Calu3 (cell line): ENCODE data around the gene ATP9A. TPM values are rescaled to one million over a fixed set of nuclear protein-coding genes. Genes with fewer than 3 reads are reported as not detected.
"Not testable (repeated sequence)": the region's sequence is repeated elsewhere in the genome, so short reads cannot be mapped to it uniquely, and the experiment has no call there.

Experiments
- BruUV-seq: library from RNA; stranded (reverse); fragments of 400-500 nt; replicated peaks from 2 replicates; lab custom pipeline; 2021; lab: Mats Ljungman, UMichigan
- CTCF ChIA-PET: fragments of 300-600 bp; sonication (Branson Sonifier 250); formaldehyde crosslinking; loops from one replicate; lab custom pipeline; 2022; ENCODE audit warnings: antibody characterized with exemption; lab: Charles Lee
- DNase-seq: peaks from one replicate; pipeline ENCODE4 v3.0.0; 2022
- H3K27ac Mint-ChIP-seq: one replicate; pipeline ENCODE4 v1.8.0; 2022; ENCODE audit warnings: mixed read lengths; ENCODE audit not compliant: unreplicated experiment
- H3K27me3 Mint-ChIP-seq: one replicate; pipeline ENCODE4 v1.8.0; 2022; ENCODE audit warnings: mixed read lengths; ENCODE audit not compliant: unreplicated experiment
- H3K36me3 Mint-ChIP-seq: one replicate; pipeline ENCODE4 v1.8.0; 2022; ENCODE audit warnings: mild to moderate bottlenecking, moderate library complexity, mixed read lengths; ENCODE audit not compliant: insufficient read depth, unreplicated experiment
- H3K4me1 Mint-ChIP-seq: one replicate; pipeline ENCODE4 v1.8.0; 2022; ENCODE audit warnings: mild to moderate bottlenecking, low read depth, mixed read lengths; ENCODE audit not compliant: unreplicated experiment
- H3K4me3 Mint-ChIP-seq: one replicate; pipeline ENCODE4 v1.8.0; 2022; ENCODE audit warnings: mild to moderate bottlenecking, low read depth, moderate library complexity, mixed read lengths; ENCODE audit not compliant: unreplicated experiment
- H3K9me3 Mint-ChIP-seq: one replicate; pipeline ENCODE4 v1.8.0; 2022; ENCODE audit warnings: low read depth, mixed read lengths; ENCODE audit not compliant: unreplicated experiment
- CTCF ChIP-seq: fragments of 200-600 bp; IDR thresholded peaks from one replicate; pipeline ENCODE4 v1.8.0; 2022; ENCODE audit warnings: antibody characterized with exemption; ENCODE audit not compliant: unreplicated experiment
- intact Hi-C: fragments of 100-400 bp; cut with micrococcal nuclease; formaldehyde crosslinking; loops from one replicate; pipeline ENCODE4 v1.10.0; 2022; ENCODE audit not compliant: unreplicated experiment
- total RNA-seq: library from RNA; stranded (reverse); gene quantifications from 2 replicates; pipeline ENCODE4 v1.2.3, GENCODE V29; 2022

The ATP9A gene
- total RNA-seq, 1 experiment from 2014 or later: 98.5 TPM

GRCh38 chr20:51769976-51770615, 1.9 kb upstream of the ATP9A start:
- Mint-ChIP-seq H3K4me3 (no peak overlapping the region), H3K27ac (no peak overlapping the region), H3K4me1 (peaks cover 17% of the 10 kb centered on the region), H3K27me3 (no peaks in the 10 kb centered on the region), H3K9me3 (no peaks in the 10 kb centered on the region), H3K36me3 (peaks cover 32% of the 10 kb centered on the region)
- no peak for DNase-seq
- no peak for TF ChIP-seq CTCF
- CTCF ChIA-PET: interaction anchor here (1.0 kb wide), 1 partner anchor 69 kb away, joined by 3 read pairs; no protein-coding TSS in a partner anchor
- intact Hi-C loops: loop anchor here (10.0 kb wide), 2 partner anchors 135 to 315 kb away; no protein-coding TSS in a partner anchor
- no TSS peak for BruUV-seq

GRCh38 chr20:51768759-51769517, 748 bp upstream of the ATP9A start:
- BruUV-seq: no TSS peak
- CTCF ChIA-PET: interaction anchor here (0.6 to 1.0 kb wide), 2 partner anchors 68 to 83 kb away, joined by 3 read pairs; no protein-coding TSS in a partner anchor
- H3K27me3 Mint-ChIP-seq: no peaks in the 10 kb centered on the region
- H3K27ac Mint-ChIP-seq: peak overlapping the region; percentile 82
- H3K4me3 Mint-ChIP-seq: peak overlapping the region; percentile 74
- DNase-seq: no peak
- no peaks in the 10 kb centered on the region for H3K9me3 Mint-ChIP-seq
- peaks cover 36% of the 10 kb centered on the region for H3K36me3 Mint-ChIP-seq
- intact Hi-C loops: loop anchor here (10.0 kb wide), 2 partner anchors 134 to 316 kb away; no protein-coding TSS in a partner anchor
- peaks cover 25% of the 10 kb centered on the region for H3K4me1 Mint-ChIP-seq
- TF ChIP-seq CTCF: no peak

- peak; percentile 100 for DNase-seq
- Mint-ChIP-seq H3K27me3 (no peaks in the 10 kb centered on the region), H3K36me3 (peaks cover 36% of the 10 kb centered on the region), H3K9me3 (no peaks in the 10 kb centered on the region), H3K27ac (peak overlapping the region; percentile 81), H3K4me1 (peaks cover 33% of the 10 kb centered on the region), H3K4me3 (peak overlapping the region; percentile 73)
- intact Hi-C loops: loop anchor here (1.0 to 10.0 kb wide), 4 partner anchors 23 to 318 kb away; no protein-coding TSS in a partner anchor
- CTCF ChIA-PET: interaction anchor here (0.6 to 1.9 kb wide), 13 partner anchors 15 to 315 kb away, joined by 3 to 23 read pairs (median 4); no protein-coding TSS in a partner anchor
- BruUV-seq: TSS peak; percentile 99
- peak; percentile 72 for TF ChIP-seq CTCF
These were observed 960 bp downstream of the ATP9A start for GRCh38 chr20:51766994-51767866.

GRCh38 chr20:51765381-51765780, 2.8 kb downstream of the ATP9A start:
- Mint-ChIP-seq H3K36me3 (peaks cover 51% of the 10 kb centered on the region), H3K4me1 (peaks cover 51% of the 10 kb centered on the region)
- H3K27me3 Mint-ChIP-seq, BruUV-seq, H3K9me3 Mint-ChIP-seq, H3K27ac Mint-ChIP-seq, H3K4me3 Mint-ChIP-seq, CTCF ChIA-PET, DNase-seq: not testable (repeated sequence)
- intact Hi-C loops: loop anchor here (10.0 kb wide), 2 partner anchors 131 to 319 kb away; no protein-coding TSS in a partner anchor
